ENCODE data around the gene ENPP1.

Gene ENPP1

GRCh38 chr6:131784561-131784960, 23.3 kb upstream of the ENPP1 start:
- DNase-seq (ENCODE audit: low read depth in 1 of 2, low spot score in 1 of 2) = no peak

GRCh38 chr6:131787079-131787478, 20.7 kb upstream of the ENPP1 start:
- DNase-seq (ENCODE audit: low read depth in 1 of 2, low spot score in 1 of 2) = no peak

DNA sequence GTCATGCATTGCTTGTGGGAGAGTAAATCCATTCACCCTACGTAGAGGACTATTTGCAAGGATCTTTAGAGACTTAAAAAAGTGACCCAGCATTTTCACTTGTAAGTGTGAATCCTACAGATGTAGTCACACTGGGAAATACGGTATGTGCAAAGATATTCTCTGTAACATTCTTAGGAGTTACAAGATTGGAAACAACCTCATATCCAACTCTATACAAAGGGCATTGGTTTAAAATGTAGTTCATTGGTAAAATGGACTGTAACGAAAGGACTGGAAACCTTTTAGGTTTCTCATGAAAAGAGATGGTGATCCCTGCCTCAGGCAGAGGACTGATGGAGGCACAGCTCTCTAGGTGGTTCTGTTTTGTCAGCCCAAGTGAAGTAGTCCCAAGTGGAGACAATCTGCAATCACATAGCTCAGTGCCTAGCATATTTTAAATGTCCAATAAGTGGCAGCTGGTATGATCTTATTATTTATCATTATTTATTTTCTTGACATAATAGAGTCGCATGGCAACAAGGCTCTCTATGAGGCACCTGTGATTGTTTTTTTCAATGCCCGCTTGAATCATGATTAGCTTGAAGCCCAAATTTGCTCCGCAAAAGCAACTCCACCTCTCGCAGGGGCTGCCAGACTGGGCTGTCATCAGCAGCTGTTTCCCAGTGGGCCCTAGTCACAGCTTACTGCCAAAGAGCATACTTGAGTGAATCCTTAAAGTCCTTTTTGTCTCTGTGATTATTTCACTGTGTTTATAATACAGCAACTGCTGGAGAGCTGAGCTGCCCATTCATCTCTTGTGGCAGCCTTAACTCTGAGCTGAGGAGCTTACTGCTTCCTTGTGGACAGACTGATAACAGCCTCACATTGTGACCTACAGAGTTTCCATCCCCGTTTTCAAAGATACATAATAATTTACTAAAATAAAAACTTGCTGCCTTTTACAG, 19.8 kb upstream of the ENPP1 start:
- DNase-seq (ENCODE audit: low read depth in 1 of 2, low spot score in 1 of 2) = no peak

DNA sequence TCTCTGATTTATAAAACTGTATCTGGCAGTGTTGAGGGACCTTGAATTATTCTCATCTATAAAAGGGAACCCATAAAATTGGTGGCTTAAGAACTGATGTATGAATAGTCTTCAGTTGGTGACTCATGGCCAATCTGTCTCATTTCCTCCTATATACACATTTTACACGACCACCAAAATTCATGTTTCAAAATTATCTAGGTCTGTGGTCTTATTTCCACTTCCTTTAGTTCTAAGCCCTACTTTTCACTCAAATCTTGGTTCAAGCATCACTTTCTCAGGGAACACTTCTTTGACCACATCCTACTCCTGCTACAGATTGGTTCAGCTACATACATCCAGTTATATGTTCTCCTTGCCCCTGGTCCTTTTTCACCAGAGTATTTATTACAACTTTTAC, 18.6 kb upstream of the ENPP1 start:
- no peak for DNase-seq (ENCODE audit: low read depth in 1 of 2, low spot score in 1 of 2)

DNA sequence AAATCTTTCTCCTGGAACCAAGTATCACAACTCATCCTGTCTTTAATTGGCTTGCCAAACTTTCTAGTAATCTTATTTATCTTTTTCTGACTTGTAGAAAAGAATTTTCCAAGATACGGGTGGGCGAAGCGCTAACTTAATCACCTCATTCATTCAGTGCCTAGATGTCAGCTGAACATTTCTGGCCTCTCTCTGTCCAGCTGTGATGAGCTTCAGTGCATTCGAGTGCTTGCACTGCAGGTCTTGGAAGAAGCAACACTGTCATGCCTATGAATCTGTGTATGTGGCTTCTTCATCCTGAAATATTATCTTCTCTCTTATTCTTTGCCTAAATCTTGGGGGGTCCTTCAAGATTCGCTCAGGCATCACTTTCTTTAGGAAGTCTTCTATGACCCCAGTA, 16.3 kb upstream of the ENPP1 start:
- no peak for DNase-seq (ENCODE audit: low read depth in 1 of 2, low spot score in 1 of 2)

- DNase-seq (ENCODE audit: low read depth in 1 of 2, low spot score in 1 of 2) = no peak
These were observed 15.7 kb upstream of the ENPP1 start for GRCh38 chr6:131792091-131792496.

- DNase-seq (ENCODE audit: low read depth in 1 of 2, low spot score in 1 of 2) = no peak
These were observed 12.5 kb upstream of the ENPP1 start for GRCh38 chr6:131795366-131795765.

DNA sequence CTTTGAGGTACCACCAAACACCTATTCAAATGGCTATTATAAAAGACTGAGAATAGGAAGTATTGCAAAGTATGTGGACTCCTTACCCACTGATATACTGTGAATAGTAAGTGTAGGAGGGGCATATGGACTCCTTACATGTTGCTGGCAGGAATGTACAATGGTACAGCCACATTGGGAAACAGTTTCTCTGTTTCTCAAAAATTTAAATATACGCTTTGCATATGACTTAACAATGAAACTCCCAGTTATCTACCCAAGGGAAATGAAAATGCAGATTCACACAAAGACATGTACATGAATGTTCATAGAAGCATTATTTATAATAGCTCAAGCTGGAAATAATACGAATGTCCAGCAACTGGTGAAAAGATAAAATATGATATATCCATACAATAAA, 5.5 kb upstream of the ENPP1 start:
- DNase-seq (ENCODE audit: low read depth in 1 of 2, low spot score in 1 of 2) = no peak

DNA sequence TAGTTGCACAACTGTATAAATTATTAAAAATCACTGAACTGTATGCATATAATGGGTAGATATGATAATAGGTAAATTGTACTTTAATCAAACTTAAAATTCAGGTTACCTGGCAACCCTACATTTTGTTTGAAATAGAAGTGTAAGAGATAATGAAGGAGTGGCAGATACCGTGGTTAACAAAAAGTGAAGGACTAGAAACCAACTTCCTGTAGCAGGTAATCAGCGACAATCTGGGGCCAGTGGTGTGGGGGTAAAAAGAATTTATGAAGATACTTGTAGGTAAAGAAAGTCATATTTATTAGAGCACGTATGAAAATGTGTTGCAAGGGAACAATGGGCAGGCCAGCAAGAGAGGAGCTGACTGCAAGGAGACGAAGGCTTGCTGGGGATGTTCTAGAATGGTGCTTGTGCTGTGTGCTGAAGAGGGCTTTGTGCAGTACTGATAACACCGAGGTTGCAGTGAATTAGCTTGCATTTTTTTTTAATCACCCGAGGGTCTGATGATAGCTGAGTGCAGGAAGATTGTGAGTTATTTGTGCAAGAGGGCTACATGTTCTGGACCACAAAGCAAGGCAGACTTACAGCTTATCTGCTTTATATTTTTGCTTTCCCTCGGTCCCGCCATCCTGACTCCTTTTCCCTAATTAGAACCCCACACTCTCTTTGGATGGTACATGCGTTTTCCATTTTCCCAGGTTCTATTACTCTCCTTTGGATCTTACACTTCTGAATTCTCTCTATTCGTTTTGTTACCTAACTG, 4.6 kb upstream of the ENPP1 start:
- no peak for DNase-seq (ENCODE audit: low read depth in 1 of 2, low spot score in 1 of 2)

DNA sequence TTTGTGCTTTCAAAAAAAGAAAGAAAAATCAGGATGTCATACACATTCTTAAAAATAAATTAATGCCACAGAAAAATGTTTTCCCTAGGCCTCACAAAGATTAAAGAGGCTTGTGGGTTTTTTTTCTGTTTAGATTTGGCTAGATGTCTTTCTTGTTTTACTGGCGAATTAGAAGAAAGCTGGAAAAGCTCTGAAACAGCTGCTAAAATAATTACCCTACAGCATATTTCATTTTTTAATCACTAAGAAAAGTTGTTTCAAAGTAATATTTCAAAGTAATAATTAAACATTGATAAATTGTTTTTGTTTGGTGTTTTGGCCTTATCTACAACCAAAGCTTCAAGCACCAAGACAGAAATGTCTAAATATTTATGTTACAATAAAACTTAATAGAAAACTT, 3.7 kb upstream of the ENPP1 start:
- DNase-seq (ENCODE audit: low read depth in 1 of 2, low spot score in 1 of 2) = no peak

- DNase-seq (ENCODE audit: low read depth in 1 of 2, low spot score in 1 of 2) = no peak
These were observed 538 bp upstream of the ENPP1 start for GRCh38 chr6:131807321-131807643.

GRCh38 chr6:131808460-131809269, 845 bp downstream of the ENPP1 start:
- DNase-seq (ENCODE audit: low read depth in 1 of 2, low spot score in 1 of 2) = no peak

DNA sequence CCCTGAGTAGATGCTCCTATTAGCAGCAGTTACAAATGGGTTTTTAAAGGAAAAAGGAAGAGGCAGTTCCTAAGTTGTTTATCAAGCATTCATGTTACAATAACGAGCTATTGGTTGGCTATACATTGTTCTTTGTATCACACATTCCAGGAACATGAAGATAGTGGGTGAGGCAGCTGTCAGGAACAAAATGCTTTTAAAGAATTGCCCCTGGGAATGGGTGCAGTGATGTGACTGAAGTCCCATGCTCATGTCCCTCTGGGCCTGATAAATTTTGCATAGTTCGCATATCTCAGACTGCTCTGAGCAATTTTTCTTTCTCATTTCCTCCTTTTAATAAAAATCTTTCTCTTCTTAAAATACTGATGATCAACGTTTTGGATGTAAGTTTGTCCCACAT, 3.7 kb downstream of the ENPP1 start:
- DNase-seq (ENCODE audit: low read depth in 1 of 2, low spot score in 1 of 2) = no peak

GRCh38 chr6:131813991-131814390, 6.2 kb downstream of the ENPP1 start:
- no peak for DNase-seq (ENCODE audit: low read depth in 1 of 2, low spot score in 1 of 2)

DNA sequence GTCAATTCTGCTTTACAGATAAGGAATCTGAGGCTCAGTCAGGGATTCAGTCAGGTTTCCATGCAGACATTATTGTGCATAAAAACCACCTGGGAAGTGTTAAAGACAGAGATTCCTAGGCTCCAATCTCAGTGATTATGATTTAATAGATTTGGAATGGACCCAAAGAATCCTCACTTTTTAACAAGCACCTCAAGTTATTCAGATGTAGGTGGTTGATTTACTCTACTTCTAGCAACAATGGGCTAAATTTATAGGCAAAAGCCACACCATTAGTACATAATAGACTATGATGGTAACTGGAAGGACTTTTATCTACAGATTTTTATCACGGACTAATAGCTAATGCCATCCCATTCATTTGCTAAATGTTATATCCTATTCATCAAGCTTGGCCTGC, 9.0 kb downstream of the ENPP1 start:
- no peak for DNase-seq (ENCODE audit: low read depth in 1 of 2, low spot score in 1 of 2)

- DNase-seq (ENCODE audit: low read depth in 1 of 2, low spot score in 1 of 2) = no peak
These were observed 11.8 kb downstream of the ENPP1 start for GRCh38 chr6:131819572-131820124.

- DNase-seq (ENCODE audit: low read depth in 1 of 2, low spot score in 1 of 2) = no peak
These were observed 13.4 kb downstream of the ENPP1 start for GRCh38 chr6:131821010-131821807.

DNA sequence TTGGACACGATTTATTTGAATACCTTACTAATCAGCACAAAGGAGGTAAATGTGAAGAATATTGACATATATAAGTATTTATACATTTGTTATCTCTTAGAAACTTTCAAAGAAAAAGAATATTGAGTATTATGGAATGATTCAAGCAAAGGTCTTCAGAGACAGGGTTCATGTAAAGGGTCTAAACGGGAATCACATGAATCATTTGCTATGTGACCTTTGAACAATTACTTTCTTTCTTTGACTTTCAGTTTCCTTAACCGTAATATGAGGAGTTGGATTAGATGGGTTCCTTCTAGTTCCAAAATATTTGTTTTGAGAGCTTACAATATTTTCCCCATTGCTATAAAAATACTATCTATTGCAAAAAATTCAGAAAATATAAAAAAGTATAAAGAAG, 14.3 kb downstream of the ENPP1 start:
- DNase-seq (ENCODE audit: low read depth in 1 of 2, low spot score in 1 of 2) = no peak

DNA sequence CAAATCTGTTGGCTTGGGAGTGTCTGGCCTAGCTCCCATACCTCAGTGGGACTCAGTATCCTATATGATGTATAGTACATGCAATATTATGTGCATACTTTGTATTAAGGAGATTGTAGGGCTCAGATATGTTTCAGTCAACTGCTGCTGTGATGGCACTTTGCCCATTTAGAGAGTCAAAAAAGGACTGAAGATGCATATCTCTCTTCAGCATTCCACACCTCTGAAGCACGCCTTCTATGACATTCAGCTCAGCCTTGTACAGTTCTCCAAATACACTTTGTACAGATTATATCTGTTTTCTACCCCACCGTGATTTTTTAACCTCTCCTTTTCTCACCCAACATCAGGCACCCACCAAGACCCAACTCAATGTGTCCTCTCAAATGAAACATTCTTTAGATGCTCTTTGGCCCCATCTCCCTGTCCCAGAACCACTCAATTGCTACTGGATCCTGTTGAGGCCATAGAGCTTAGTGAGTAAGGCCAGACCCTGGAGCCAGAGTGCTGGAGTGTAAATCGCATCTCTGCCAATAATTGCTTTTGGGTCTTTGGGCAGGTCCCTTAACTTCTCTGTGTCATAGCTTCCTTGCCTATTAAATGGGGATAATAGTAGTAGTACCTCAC, 15.6 kb downstream of the ENPP1 start:
- DNase-seq (ENCODE audit: low read depth in 1 of 2, low spot score in 1 of 2) = no peak

DNA sequence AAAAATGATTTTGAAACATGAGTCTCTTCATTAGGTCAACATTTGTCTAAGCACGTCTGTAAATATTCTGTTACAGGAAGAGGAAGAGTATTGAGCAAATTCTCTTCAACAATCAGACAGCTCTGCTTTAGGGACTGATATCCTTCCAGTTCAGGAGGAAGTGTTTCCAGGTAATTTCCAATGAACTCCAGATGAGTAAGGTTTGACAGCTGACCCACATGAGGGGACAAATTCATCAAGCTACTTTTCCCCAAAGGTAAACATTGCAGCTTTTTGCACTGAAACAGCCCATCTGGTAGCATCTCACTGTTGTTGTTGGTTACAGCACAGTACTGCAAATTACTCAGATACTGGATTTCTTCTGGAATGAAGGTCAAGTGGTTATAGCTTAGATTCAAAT, 18.1 kb downstream of the ENPP1 start:
- DNase-seq (ENCODE audit: low read depth in 1 of 2, low spot score in 1 of 2) = no peak
